ENCODE measurements around the gene MPHOSPH9. TPM values are rescaled to one million over a fixed set of nuclear protein-coding genes. Genes with fewer than 3 reads are reported as not detected.

The MPHOSPH9 gene
- total RNA-seq, 1 donor, result 42.7 TPM

Small RNA genes lying within 50 kb of the gene (small RNA-seq; reads per million reads assigned to genes)
- not detected for gene RNA5SP375

Other genes starting within 250 kb of the MPHOSPH9 start
- 3.3 and 6.5 TPM in 2 replicates for gene PITPNM2, start 82.1 kb downstream of the MPHOSPH9 start, total RNA-seq
- gene MTRFR, start 295 bp upstream of the MPHOSPH9 start, total RNA-seq, result 10.9 and 16.3 TPM in 2 replicates
- gene CDK2AP1, start 38.7 kb upstream of the MPHOSPH9 start, total RNA-seq, result 209 and 226 TPM in 2 replicates
- 28.6 and 30.4 TPM in 2 replicates for gene SBNO1, start 131.7 kb upstream of the MPHOSPH9 start, total RNA-seq
- 49.6 and 51.0 TPM in 2 replicates for gene KMT5A, start 151.0 kb upstream of the MPHOSPH9 start, total RNA-seq
- gene RILPL2, start 203.5 kb upstream of the MPHOSPH9 start, total RNA-seq, result 5.1 and 5.3 TPM in 2 replicates
- 10.3 and 15.6 TPM in 2 replicates for gene SNRNP35, start 225.0 kb upstream of the MPHOSPH9 start, total RNA-seq